GM19193 (cell line): Measurements from ENCODE around the gene WIPI1.

Experiments
- POLR2A ChIP-seq: IDR thresholded peaks from 4 replicates; pipeline ENCODE4 v1.6.1; 2011; ENCODE audit not compliant: insufficient read depth, insufficient read length; ENCODE audit errors: extremely low read depth

WIPI1 gene

GRCh38 chr17:68418876-68419275 lies 38.4 kb downstream of the WIPI1 start:
- no peak for TF ChIP-seq POLR2A

GRCh38 chr17:68417317-68417716 lies 40.0 kb downstream of the WIPI1 start:
- TF ChIP-seq POLR2A, result no peak

- no peak for TF ChIP-seq POLR2A
These were observed 54.2 kb downstream of the WIPI1 start for GRCh38 chr17:68403122-68403521.

- TF ChIP-seq POLR2A, result no peak
These were observed 56.0 kb downstream of the WIPI1 start for GRCh38 chr17:68401288-68401687.

- no peak for TF ChIP-seq POLR2A
These were observed 56.9 kb downstream of the WIPI1 start for GRCh38 chr17:68400404-68400735.

- no peak for TF ChIP-seq POLR2A
These were observed 57.5 kb downstream of the WIPI1 start for GRCh38 chr17:68399638-68400403.

GRCh38 chr17:68398691-68399637 lies 58.3 kb downstream of the WIPI1 start:
- no peak for TF ChIP-seq POLR2A

- TF ChIP-seq POLR2A, result no peak
These were observed 60.2 kb downstream of the WIPI1 start for GRCh38 chr17:68397108-68397536.

- TF ChIP-seq POLR2A, result no peak
These were observed 60.8 kb downstream of the WIPI1 start for GRCh38 chr17:68396226-68397107.

- no peak for TF ChIP-seq POLR2A
These were observed 62.5 kb downstream of the WIPI1 start for GRCh38 chr17:68394608-68395331.

GRCh38 chr17:68391561-68392268 lies 65.6 kb downstream of the WIPI1 start:
- no peak for TF ChIP-seq POLR2A

GRCh38 chr17:68390888-68391545 lies 66.3 kb downstream of the WIPI1 start:
- TF ChIP-seq POLR2A, result no peak

- no peak for TF ChIP-seq POLR2A
These were observed 68.3 kb downstream of the WIPI1 start for GRCh38 chr17:68389041-68389440.

- no peak for TF ChIP-seq POLR2A
These were observed 69.7 kb downstream of the WIPI1 start for GRCh38 chr17:68387435-68388218.
